Hepatocyte (in vitro differentiated cells): ENCODE results near the gene ITGAE.

ENCODE experiments used
- EZH2 ChIP-seq: fragments of 200-600 bp; sonication (generic); IDR thresholded peaks from 2 replicates; pipeline ENCODE4 v1.6.1; 2016; ENCODE audit warnings: antibody characterized with exemption, mild to moderate bottlenecking, borderline replicate concordance
- EZH2phosphoT487 ChIP-seq: fragments of 200-600 bp; sonication (generic); IDR thresholded peaks from one replicate; pipeline ENCODE4 v1.6.1; 2018; ENCODE audit warnings: antibody characterized with exemption, mild to moderate bottlenecking, low read depth, moderate library complexity; ENCODE audit not compliant: unreplicated experiment, severe bottlenecking

- TF ChIP-seq EZH2 = no peak
- TF ChIP-seq EZH2phosphoT487 = no peak
Observed at GRCh38 chr17:3712811-3713463, 88.1 kb downstream of the ITGAE start.
